OCI-LY7 (cell line): ENCODE data around the gene SPO11. TPM values are rescaled to one million over a fixed set of nuclear protein-coding genes. Genes with fewer than 3 reads are reported as not detected.

Source experiments
- BruUV-seq: library from RNA; stranded (reverse); fragments of 400-500 nt; replicated peaks from 2 replicates; lab custom pipeline; 2021; lab: Mats Ljungman, UMichigan
- CTCF ChIA-PET: fragments of 300-600 bp; sonication (Branson Sonifier 250); formaldehyde crosslinking; loops from one replicate; lab custom pipeline; 2022; ENCODE audit warnings: antibody characterized with exemption; ENCODE audit not compliant: unreplicated experiment; lab: Charles Lee
- POLR2A ChIA-PET: fragments of 300-600 bp; sonication (Branson Sonifier 250); formaldehyde crosslinking; loops from one replicate; lab custom pipeline; 2022; ENCODE audit warnings: antibody characterized with exemption; lab: Charles Lee
- DNase-seq: peaks from one replicate; pipeline ENCODE4 v3.0.0-alpha.2; 2015; ENCODE audit warnings: low spot score
- H2AFZ ChIP-seq: fragments of 200-600 bp; sonication (generic), shearing (Covaris generic); 2 replicates; pipeline ENCODE4 v1.6.1; 2014; ENCODE audit warnings: mild to moderate bottlenecking, antibody characterized with exemption, low read length, moderate library complexity
- H3K27ac ChIP-seq: fragments of 200-600 bp; sonication (generic); 2 replicates; pipeline ENCODE4 v1.5.1; 2014; ENCODE audit warnings: mixed run types, low read depth, mild to moderate bottlenecking, moderate library complexity, low read length, inconsistent platforms; ENCODE audit not compliant: poor library complexity, severe bottlenecking
- H3K36me3 ChIP-seq: fragments of 200-600 bp; sonication (generic); 2 replicates; pipeline ENCODE4 v1.6.1; 2014; ENCODE audit warnings: mild to moderate bottlenecking, antibody characterized with exemption, low read length, moderate library complexity, mixed read lengths; ENCODE audit not compliant: insufficient read depth
- H3K4me1 ChIP-seq: fragments of 200-600 bp; sonication (generic); 2 replicates; pipeline ENCODE4 v1.5.1; 2014; ENCODE audit warnings: mild to moderate bottlenecking, low read length; ENCODE audit not compliant: insufficient read depth, poor library complexity, severe bottlenecking
- H3K4me2 ChIP-seq: fragments of 200-600 bp; sonication (generic); 2 replicates; pipeline ENCODE4 v1.6.1; 2014; ENCODE audit warnings: mild to moderate bottlenecking, low read length
- H3K4me3 ChIP-seq: fragments of 200-600 bp; sonication (generic); 2 replicates; pipeline ENCODE4 v1.5.1; 2014; ENCODE audit warnings: mild to moderate bottlenecking, low read depth, low read length; ENCODE audit not compliant: poor library complexity, severe bottlenecking
- H3K79me2 ChIP-seq: fragments of 200-600 bp; sonication (generic); 2 replicates; pipeline ENCODE4 v1.6.1; 2016; ENCODE audit warnings: low read depth, mild to moderate bottlenecking, low read length, moderate library complexity, mixed read lengths; ENCODE audit not compliant: insufficient read depth
- H3K9me2 ChIP-seq: fragments of 200-600 bp; sonication (generic); 2 replicates; pipeline ENCODE4 v1.6.1; 2016; ENCODE audit warnings: mild to moderate bottlenecking, low read length, mixed read lengths; ENCODE audit not compliant: insufficient read depth
- H3K9me3 ChIP-seq: fragments of 200-600 bp; sonication (generic); 2 replicates; pipeline ENCODE4 v1.6.1; 2014; ENCODE audit warnings: mild to moderate bottlenecking, mixed run types, low read length, mixed read lengths
- H4K20me1 ChIP-seq: fragments of 200-600 bp; sonication (generic); 2 replicates; pipeline ENCODE4 v1.6.1; 2014; ENCODE audit warnings: mild to moderate bottlenecking, antibody characterized with exemption, low read length, moderate library complexity, mixed read lengths; ENCODE audit not compliant: insufficient read depth
- CTCF ChIP-seq: fragments of 200-600 bp; sonication (generic); conservative IDR thresholded peaks from 2 replicates; pipeline ENCODE4 v1.5.1; 2014; ENCODE audit warnings: mild to moderate bottlenecking, antibody characterized with exemption, low read length, moderate library complexity, mixed read lengths
- EZH2phosphoT487 ChIP-seq: fragments of 200-600 bp; sonication (generic); IDR thresholded peaks from 2 replicates; pipeline ENCODE4 v1.6.1; 2018; ENCODE audit warnings: low read depth, borderline replicate concordance, mild to moderate bottlenecking, mixed run types, antibody characterized with exemption, low read length, moderate library complexity, mixed read lengths
- intact Hi-C: fragments of 100-400 bp; cut with micrococcal nuclease; formaldehyde crosslinking; loops from one replicate; pipeline ENCODE4 v1.10.0; 2022; ENCODE audit not compliant: unreplicated experiment
- total RNA-seq, 2 experiments: library from RNA; depleted of rRNA in 1 of 2; stranded (reverse); fragments of >200 nt in 1 of 2; shearing (Covaris generic) in 1 of 2; gene quantifications; 2 replicates each; pipeline ENCODE4 v1.2.3, GENCODE V29; 2014 to 2022

Gene SPO11
- total RNA-seq, 2 experiments from 2014 or later: not detected

GRCh38 chr20:57341663-57342062, 12.1 kb downstream of the SPO11 start:
- H3K9me3 ChIP-seq: no peaks in the 10 kb centered on the region
- intact Hi-C loops: no loop called here
- H2AFZ ChIP-seq: no peak overlapping the region
- H4K20me1 ChIP-seq: no peaks in the 10 kb centered on the region
- TF ChIP-seq EZH2phosphoT487: no peak
- TF ChIP-seq CTCF: no peak
- no peak overlapping the region for H3K4me3 ChIP-seq
- H3K36me3 ChIP-seq: no peaks in the 10 kb centered on the region
- no TSS peak for BruUV-seq
- no peak for DNase-seq
- H3K4me2 ChIP-seq: no peak overlapping the region
- H3K79me2 ChIP-seq: no peaks in the 10 kb centered on the region
- no peaks in the 10 kb centered on the region for H3K9me2 ChIP-seq
- H3K4me1 ChIP-seq: no peaks in the 10 kb centered on the region
- ChIA-PET POLR2A (no interaction called here), CTCF (no interaction called here)
- H3K27ac ChIP-seq: no peak overlapping the region

GRCh38 chr20:57342829-57343228, 13.2 kb downstream of the SPO11 start:
- Histone ChIP-seq H3K4me1 (no peaks in the 10 kb centered on the region), H3K36me3 (no peaks in the 10 kb centered on the region), H3K79me2 (no peaks in the 10 kb centered on the region), H3K4me2 (no peak overlapping the region), H3K9me3 (no peaks in the 10 kb centered on the region), H3K27ac (no peak overlapping the region), H2AFZ (no peak overlapping the region), H4K20me1 (no peaks in the 10 kb centered on the region), H3K4me3 (no peak overlapping the region), H3K9me2 (no peaks in the 10 kb centered on the region)
- no peak for TF ChIP-seq EZH2phosphoT487
- TF ChIP-seq CTCF: no peak
- ChIA-PET CTCF (no interaction called here), POLR2A (no interaction called here)
- DNase-seq: no peak
- no TSS peak for BruUV-seq
- intact Hi-C loops: no loop called here

- Histone ChIP-seq H3K79me2 (peaks cover 4% of the 10 kb centered on the region), H3K4me1 (no peaks in the 10 kb centered on the region), H2AFZ (no peak overlapping the region), H3K36me3 (no peaks in the 10 kb centered on the region), H3K9me3 (no peaks in the 10 kb centered on the region), H3K4me3 (no peak overlapping the region), H3K4me2 (no peak overlapping the region), H4K20me1 (no peaks in the 10 kb centered on the region), H3K27ac (no peak overlapping the region), H3K9me2 (no peaks in the 10 kb centered on the region)
- intact Hi-C loops: loop anchor here (1.0 kb wide), 1 partner anchor 257 kb away; no protein-coding TSS in a partner anchor
- DNase-seq: peak; percentile 83
- TF ChIP-seq EZH2phosphoT487 (no peak), CTCF (peak; percentile 98)
- CTCF ChIA-PET: interaction anchor here (1.0 kb wide), 1 partner anchor 251 kb away, joined by 3 read pairs; no protein-coding TSS in a partner anchor
- POLR2A ChIA-PET: interaction anchor here (0.6 to 1.0 kb wide), 2 partner anchors 14 to 163 kb away, joined by 3 read pairs; no protein-coding TSS in a partner anchor
- no TSS peak for BruUV-seq
These were observed 16.9 kb downstream of the SPO11 start for GRCh38 chr20:57346477-57346876.
